ENCODE data around the gene PARP12. TPM values are rescaled to one million over a fixed set of nuclear protein-coding genes. Genes with fewer than 3 reads are reported as not detected.

PARP12 gene
- total and polyA plus RNA-seq, 2 of the 8 experiments (the other 6 are each of a cell fraction or from before 2014, with no cell fraction given), result 9.0 to 21.5 TPM

GRCh38 chr7:140033036-140033435 is 29.7 kb downstream of the PARP12 start:
- Histone ChIP-seq H3K23ac (ENCODE audit: insufficient read length) (no peak overlapping the region), H3K27ac (ENCODE audit: low read depth, low read length) (no peak overlapping the region), H3K4ac (replicated peaks; ENCODE audit: insufficient read length, low read depth, low read length) (no peak overlapping the region), H2AK5ac (ENCODE audit: low read depth, low read length) (no peak overlapping the region), H3K23me2 (ENCODE audit: low read depth, low read length) (no peaks in the 10 kb centered on the region), H3K18ac (ENCODE audit: extremely low read depth, low read length) (no peak overlapping the region), H3K79me1 (ENCODE audit: low read depth, low read length) (no peaks in the 10 kb centered on the region), H4K8ac (ENCODE audit: extremely low read depth, insufficient read depth, low read length) (no peak overlapping the region), H3K4me3 (ENCODE audit: extremely low read depth in 1 of 4, insufficient read depth in 2 of 4, low read depth in 3 of 4, low read length in 4 of 4) (no peak overlapping the region), H2BK20ac (ENCODE audit: low read length) (no peak overlapping the region), H3K9me3 (ENCODE audit: insufficient read depth in 2 of 2, low read depth in 1 of 2, low read length in 1 of 2) (no peaks in the 10 kb centered on the region), H3K4me1 (replicated peaks in 1 of 4; ENCODE audit: control insufficient read depth in 3 of 4, insufficient read depth in 4 of 4, low read length in 3 of 4) (no peaks in the 10 kb centered on the region), H2BK5ac (ENCODE audit: low read depth, low read length) (no peak overlapping the region), H2AFZ (ENCODE audit: low read length) (no peak overlapping the region), H3K36me3 (ENCODE audit: control insufficient read depth in 2 of 4, insufficient read depth in 4 of 4, low read length in 3 of 4) (no peaks in the 10 kb centered on the region), H2BK120ac (replicated peaks; ENCODE audit: low read depth, low read length) (no peak overlapping the region), H3K27me3 (replicated peaks in 1 of 4; ENCODE audit: control insufficient read depth in 3 of 4, extremely low read depth in 1 of 4, insufficient read depth in 3 of 4, low read length in 3 of 4) (no peaks in the 10 kb centered on the region), H2BK12ac (ENCODE audit: low read depth, low read length) (no peak overlapping the region), H3K9ac (replicated peaks in 1 of 4; ENCODE audit: extremely low read depth in 1 of 4, low read depth in 3 of 4, low read length in 3 of 4) (no peak overlapping the region), H4K5ac (ENCODE audit: insufficient read length, low read depth, low read length) (no peak overlapping the region), H3K79me2 (ENCODE audit: control insufficient read depth in 1 of 2, insufficient read depth in 2 of 2, low read length in 2 of 2) (no peaks in the 10 kb centered on the region), H3K4me2 (ENCODE audit: insufficient read depth in 1 of 2, low read depth in 2 of 2, low read length in 2 of 2) (no peak overlapping the region), H4K20me1 (replicated peaks in 1 of 2; ENCODE audit: control insufficient read depth in 1 of 2, insufficient read depth in 2 of 2, low read length in 2 of 2) (no peaks in the 10 kb centered on the region), H3K14ac (ENCODE audit: insufficient read length) (no peak overlapping the region), H2BK15ac (ENCODE audit: low read length) (no peak overlapping the region), H3K56ac (replicated peaks; ENCODE audit: insufficient read length, low read depth, low read length) (no peak overlapping the region), H4K91ac (replicated peaks; ENCODE audit: insufficient read length, low read length) (no peak overlapping the region)
- ChIA-PET POLR2A (ENCODE audit: partially characterized antibody) (no interaction called here), CTCF (ENCODE audit: partially characterized antibody) (no interaction called here)
- no peak for TF ChIP-seq RXRA (IDR thresholded peaks at IDR 0.05; ENCODE audit: insufficient read depth, low read depth, low read length)
- no peak for TF ChIP-seq JUN (IDR thresholded peaks at IDR 0.05; ENCODE audit: low read depth, low read length)
- TF ChIP-seq HDAC6 (IDR thresholded peaks at IDR 0.05; ENCODE audit: low read depth, low read length), result no peak
- no peak for TF ChIP-seq SP2 (IDR thresholded peaks at IDR 0.05; ENCODE audit: low read length)
- TF ChIP-seq TAF1 (IDR thresholded peaks at IDR 0.05; ENCODE audit: low read depth, low read length), result no peak
- TF ChIP-seq SIX5 (IDR thresholded peaks at IDR 0.05; ENCODE audit: low read depth, low read length), result no peak
- WGBS, 2 experiments (ENCODE audit: extremely low coverage in 1 of 2, insufficient coverage in 1 of 2, insufficient read length in 1 of 2, insufficient replicate concordance in 2 of 2, low coverage in 1 of 2, low lambda C conversion rate in 2 of 2, missing lambda C conversion rate in 1 of 2), result 83% methylated on average over 8 of the region's 8 CpGs; no CpG with 5 or more reads in 1 of the 2 experiments
- DNase-seq (ENCODE audit: low read depth in 1 of 2, low spot score in 2 of 2) (no peak), FAIRE-seq (no peak)

All from H1 (cell line).